Astrocyte (in vitro differentiated cells and primary cell): ENCODE measurements around the gene SCIMP. TPM values are rescaled to one million over a fixed set of nuclear protein-coding genes. Genes with fewer than 3 reads are reported as not detected.

Experiments used
- DNase-seq: peaks from one replicate; pipeline ENCODE4 v3.0.0-alpha.2; 2010; ENCODE audit warnings: low read depth
- FAIRE-seq: peaks from 2 replicates; lab custom pipeline; 2011; peaks lifted over from hg19 to GRCh38; lab: Jason Lieb, UNC
- H2AFZ ChIP-seq: 2 replicates; pipeline ENCODE4 v1.6.0; 2012; ENCODE audit warnings: low read depth, low read length, inconsistent platforms
- H3K27ac ChIP-seq: 2 replicates; pipeline ENCODE4 v1.5.1; 2011; ENCODE audit warnings: low read depth, low read length, inconsistent platforms
- H3K27me3 ChIP-seq: 2 replicates; pipeline ENCODE4 v1.6.0; 2011; ENCODE audit warnings: low read length, inconsistent platforms; ENCODE audit not compliant: insufficient read depth
- H3K36me3 ChIP-seq: 2 replicates; pipeline ENCODE4 v1.5.1; 2011; ENCODE audit warnings: low read length, inconsistent platforms; ENCODE audit not compliant: insufficient read depth
- H3K4me1 ChIP-seq: 2 replicates; pipeline ENCODE4 v1.5.1; 2011; ENCODE audit warnings: low read length, inconsistent platforms; ENCODE audit not compliant: insufficient read depth
- H3K4me2 ChIP-seq: 2 replicates; pipeline ENCODE4 v1.6.0; 2012; ENCODE audit warnings: low read length, inconsistent platforms
- H3K4me3 ChIP-seq: 2 replicates; pipeline ENCODE4 v1.5.1; 2011; ENCODE audit warnings: low read depth, mild to moderate bottlenecking, low read length, inconsistent platforms; ENCODE audit not compliant: insufficient read depth
- H3K79me2 ChIP-seq: 2 replicates; pipeline ENCODE4 v1.6.0; 2012; ENCODE audit warnings: mild to moderate bottlenecking, low read length, inconsistent platforms; ENCODE audit not compliant: insufficient read depth
- H3K9ac ChIP-seq: 2 replicates; pipeline ENCODE4 v1.6.0; 2012; ENCODE audit warnings: mild to moderate bottlenecking, low read length, inconsistent platforms
- H3K9me3 ChIP-seq: 2 replicates; pipeline ENCODE4 v1.5.1; 2012; ENCODE audit warnings: low read depth, mild to moderate bottlenecking, low read length, inconsistent platforms; ENCODE audit not compliant: insufficient read depth
- H4K20me1 ChIP-seq: 2 replicates; pipeline ENCODE4 v1.6.0; 2012; ENCODE audit warnings: low read length, inconsistent platforms; ENCODE audit not compliant: insufficient read depth
- H3K27ac Mint-ChIP-seq: one replicate; pipeline ENCODE4 v1.8.0; 2021; ENCODE audit warnings: mild to moderate bottlenecking, mixed read lengths; ENCODE audit not compliant: unreplicated experiment
- H3K27me3 Mint-ChIP-seq: one replicate; pipeline ENCODE4 v1.8.0; 2021; ENCODE audit warnings: low read depth, mixed read lengths; ENCODE audit not compliant: unreplicated experiment
- H3K36me3 Mint-ChIP-seq: one replicate; pipeline ENCODE4 v1.8.0; 2021; ENCODE audit warnings: low read depth, mixed read lengths; ENCODE audit not compliant: unreplicated experiment
- H3K4me1 Mint-ChIP-seq: one replicate; pipeline ENCODE4 v1.8.0; 2021; ENCODE audit warnings: low read depth, mixed read lengths; ENCODE audit not compliant: unreplicated experiment
- H3K4me3 Mint-ChIP-seq: one replicate; pipeline ENCODE4 v1.8.0; 2021; ENCODE audit warnings: mild to moderate bottlenecking, moderate library complexity, mixed read lengths; ENCODE audit not compliant: unreplicated experiment
- H3K9me3 Mint-ChIP-seq: one replicate; pipeline ENCODE4 v1.8.0; 2021; ENCODE audit warnings: mild to moderate bottlenecking, mixed read lengths; ENCODE audit not compliant: unreplicated experiment
- CTCF ChIP-seq: IDR thresholded peaks from 2 replicates; pipeline ENCODE4 v1.5.1; 2011; ENCODE audit warnings: low read depth, mild to moderate bottlenecking, inconsistent platforms, low read length, moderate library complexity; ENCODE audit not compliant: insufficient read depth
- EZH2 ChIP-seq: IDR thresholded peaks from 2 replicates; pipeline ENCODE4 v1.6.1; 2012; ENCODE audit warnings: mild to moderate bottlenecking, low read length, inconsistent platforms; ENCODE audit not compliant: insufficient read depth
- total RNA-seq: library from RNA; stranded (reverse); gene quantifications from 2 replicates; pipeline ENCODE4 v1.2.1, GENCODE V29; 2021

Gene SCIMP
- total RNA-seq, 1 donor from 2014 or later = not detected

GRCh38 chr17:5211458-5211857, 23.2 kb downstream of the SCIMP start:
- DNase-seq (no peak), FAIRE-seq (no peak)
- peaks cover 24% of the 10 kb centered on the region for H3K36me3 Mint-ChIP-seq
- H3K4me3 ChIP-seq = no peak overlapping the region
- no peak for TF ChIP-seq CTCF
- no peak for TF ChIP-seq EZH2
- no peak overlapping the region for H3K27ac ChIP-seq
- no peak overlapping the region for H3K4me2 ChIP-seq
- H3K4me1 Mint-ChIP-seq = no peaks in the 10 kb centered on the region
- no peaks in the 10 kb centered on the region for H3K27me3 ChIP-seq
- no peak overlapping the region for H3K9ac ChIP-seq
- no peaks in the 10 kb centered on the region for H3K9me3 Mint-ChIP-seq
- H2AFZ ChIP-seq = no peak overlapping the region
- no peak overlapping the region for H3K4me3 Mint-ChIP-seq
- peaks cover 2% of the 10 kb centered on the region for H3K36me3 ChIP-seq
- H3K27ac Mint-ChIP-seq = no peak overlapping the region
- H3K27me3 Mint-ChIP-seq = no peaks in the 10 kb centered on the region
- H4K20me1 ChIP-seq = no peaks in the 10 kb centered on the region
- H3K79me2 ChIP-seq = no peaks in the 10 kb centered on the region
- no peaks in the 10 kb centered on the region for H3K9me3 ChIP-seq
- no peaks in the 10 kb centered on the region for H3K4me1 ChIP-seq

GRCh38 chr17:5210614-5211252, 23.9 kb downstream of the SCIMP start:
- H3K9me3 Mint-ChIP-seq = no peaks in the 10 kb centered on the region
- H3K4me3 Mint-ChIP-seq = no peak overlapping the region

More at GRCh38 chr17:5210614-5211252, 23.9 kb downstream of the SCIMP start:
- Mint-ChIP-seq H3K27ac (no peak overlapping the region), H3K27me3 (no peaks in the 10 kb centered on the region), H3K36me3 (peaks cover 23% of the 10 kb centered on the region), H3K4me1 (no peaks in the 10 kb centered on the region)
- no peak overlapping the region for H3K9ac ChIP-seq
- H3K4me1 ChIP-seq = no peaks in the 10 kb centered on the region
- no peak for FAIRE-seq
- no peak for DNase-seq
- no peak overlapping the region for H3K4me2 ChIP-seq
- no peaks in the 10 kb centered on the region for H3K9me3 ChIP-seq
- H3K27ac ChIP-seq = no peak overlapping the region
- peaks cover 2% of the 10 kb centered on the region for H3K36me3 ChIP-seq
- no peak overlapping the region for H3K4me3 ChIP-seq
- no peaks in the 10 kb centered on the region for H3K79me2 ChIP-seq
- H2AFZ ChIP-seq = no peak overlapping the region
- no peaks in the 10 kb centered on the region for H4K20me1 ChIP-seq
- no peak for TF ChIP-seq CTCF
- H3K27me3 ChIP-seq = no peaks in the 10 kb centered on the region
